ENCODE measurements around the gene CAT.

CAT gene

DNA sequence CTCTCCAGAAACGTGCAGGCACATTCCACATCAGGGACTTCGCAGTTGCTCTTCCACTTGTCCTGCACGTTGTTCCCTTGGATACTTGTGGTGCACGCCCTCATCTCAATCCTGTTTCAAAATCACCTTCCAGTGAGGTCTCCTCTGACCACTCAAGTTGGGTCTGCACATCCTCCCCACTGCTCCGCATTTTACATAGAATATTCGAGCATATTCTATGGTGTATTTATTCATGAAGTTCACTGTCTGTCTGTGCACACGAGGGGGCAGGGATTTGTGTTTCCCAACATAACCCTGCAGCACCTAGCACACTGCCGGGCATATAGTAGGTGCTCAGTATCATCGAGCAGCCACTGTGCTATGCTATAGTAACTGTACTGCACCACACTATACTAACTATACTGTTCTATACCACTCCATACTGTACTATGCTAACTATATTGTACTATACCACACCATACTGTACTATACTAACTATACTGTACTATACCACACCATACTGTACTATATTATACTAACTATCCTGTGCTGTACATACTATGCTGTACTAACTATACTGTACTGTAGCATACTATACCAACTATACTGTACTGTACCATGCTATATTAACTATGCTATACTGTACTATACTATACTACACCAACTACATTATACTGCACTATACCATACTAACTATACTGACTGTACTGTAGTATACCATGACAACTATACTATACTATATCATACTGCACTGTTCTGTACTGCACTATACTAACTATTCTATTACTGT is 44.6 kb downstream of the CAT start:
- no peak overlapping the region for H3K4me3 ChIP-seq (ENCODE audit: low read depth in 1 of 2, low read length in 2 of 2)
- H3K27ac ChIP-seq (ENCODE audit: low read length): no peak overlapping the region

DNA sequence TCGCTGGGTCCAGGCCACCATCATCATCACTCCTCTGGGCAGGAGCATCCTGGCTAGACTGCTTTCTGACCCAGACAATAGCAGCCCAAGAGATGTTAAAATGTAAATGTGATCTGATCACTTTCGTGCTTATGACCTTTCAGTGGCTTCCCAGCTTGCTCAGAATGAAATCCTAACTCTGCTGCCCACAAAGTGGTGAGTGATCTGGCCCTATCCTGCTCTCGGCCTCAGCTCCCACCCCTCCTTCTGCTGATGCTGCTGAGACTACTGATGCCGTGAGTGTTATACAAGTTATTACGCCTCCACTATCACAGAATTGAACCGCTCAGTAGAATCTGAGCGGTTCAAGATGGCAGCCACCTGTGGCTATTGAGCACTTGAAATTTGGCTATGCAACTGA is 48.7 kb downstream of the CAT start:
- H3K9me3 ChIP-seq (ENCODE audit: control insufficient read depth in 1 of 2, low read length in 2 of 2): no peaks in the 10 kb centered on the region
- no peaks in the 10 kb centered on the region for H3K27me3 ChIP-seq (ENCODE audit: low read depth, low read length)
- H3K4me1 ChIP-seq (ENCODE audit: control insufficient read depth in 1 of 2, insufficient read depth in 2 of 2, low read length in 2 of 2): no peaks in the 10 kb centered on the region
- no peak overlapping the region for H3K27ac ChIP-seq (ENCODE audit: low read length)
- no peak overlapping the region for H3K4me3 ChIP-seq (ENCODE audit: low read depth in 1 of 2, low read length in 2 of 2)
- H3K36me3 ChIP-seq (ENCODE audit: control insufficient read depth in 1 of 2, insufficient read depth in 2 of 2, low read length in 2 of 2): no peaks in the 10 kb centered on the region

More for the DNA sequence above, 44.6 kb downstream of the CAT start:
- Histone ChIP-seq H3K9me3 (ENCODE audit: control insufficient read depth in 1 of 2, low read length in 2 of 2) (no peaks in the 10 kb centered on the region), H3K4me1 (ENCODE audit: control insufficient read depth in 1 of 2, insufficient read depth in 2 of 2, low read length in 2 of 2) (no peaks in the 10 kb centered on the region), H3K27me3 (ENCODE audit: low read depth, low read length) (no peaks in the 10 kb centered on the region), H3K36me3 (ENCODE audit: control insufficient read depth in 1 of 2, insufficient read depth in 2 of 2, low read length in 2 of 2) (no peaks in the 10 kb centered on the region)

DNA sequence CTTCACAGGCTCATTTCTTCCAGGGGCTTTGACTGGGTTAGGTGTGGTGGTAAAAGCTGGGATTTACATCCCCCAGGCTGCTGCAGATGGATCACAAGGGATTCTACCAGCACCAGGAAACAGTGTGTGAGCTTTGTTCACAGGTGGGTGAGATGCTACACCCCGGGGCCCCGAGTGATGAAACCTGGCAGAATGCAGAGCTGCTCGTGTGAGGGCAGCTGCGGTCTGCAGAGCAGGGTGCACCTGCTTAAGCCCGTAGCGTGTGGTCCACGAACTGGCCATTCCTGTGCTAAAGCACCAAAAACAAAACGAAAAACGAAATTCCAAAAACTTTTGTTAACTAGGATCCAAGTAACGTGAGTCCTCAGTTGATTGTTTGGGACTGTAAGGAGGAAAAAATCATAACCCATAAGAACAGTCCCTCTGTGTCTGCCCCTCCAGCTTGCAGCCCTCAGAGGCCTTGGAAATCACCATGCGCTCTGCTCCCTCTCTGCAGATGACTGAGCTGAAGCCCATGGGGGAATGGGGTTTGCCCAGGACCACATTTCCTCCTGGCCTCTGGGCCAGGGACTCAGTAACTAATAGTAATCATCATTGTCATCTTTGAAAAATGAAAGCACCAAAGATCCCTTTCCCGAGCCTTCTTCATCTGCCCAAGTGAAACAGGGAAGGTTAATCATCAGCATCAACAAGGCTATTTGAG is 50.3 kb downstream of the CAT start:
- H3K4me3 ChIP-seq (ENCODE audit: low read depth in 1 of 2, low read length in 2 of 2): no peak overlapping the region
- no peaks in the 10 kb centered on the region for H3K4me1 ChIP-seq (ENCODE audit: control insufficient read depth in 1 of 2, insufficient read depth in 2 of 2, low read length in 2 of 2)
- no peaks in the 10 kb centered on the region for H3K27me3 ChIP-seq (ENCODE audit: low read depth, low read length)
- no peaks in the 10 kb centered on the region for H3K9me3 ChIP-seq (ENCODE audit: control insufficient read depth in 1 of 2, low read length in 2 of 2)
- H3K27ac ChIP-seq (ENCODE audit: low read length): no peak overlapping the region
- H3K36me3 ChIP-seq (ENCODE audit: control insufficient read depth in 1 of 2, insufficient read depth in 2 of 2, low read length in 2 of 2): no peaks in the 10 kb centered on the region

DNA sequence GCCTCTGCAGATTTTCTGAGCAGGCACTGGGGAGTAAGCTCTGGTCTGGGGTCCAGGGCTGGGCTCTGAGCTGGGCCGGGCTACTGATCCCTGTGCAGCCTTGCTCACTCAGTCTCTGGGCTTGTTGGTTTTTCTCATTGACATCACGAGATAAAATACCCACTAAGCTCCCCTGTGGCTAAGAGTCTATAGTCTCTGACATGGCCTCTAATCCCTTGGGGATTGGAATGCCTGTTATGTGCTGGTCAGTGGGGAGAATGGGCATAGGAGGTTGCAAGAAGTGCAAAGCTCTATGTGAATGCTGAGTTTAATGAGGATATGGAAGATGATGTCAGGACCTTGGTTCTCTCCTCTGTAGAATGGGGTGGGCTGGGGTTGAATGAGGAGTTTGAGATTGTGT is 51.6 kb downstream of the CAT start:
- Histone ChIP-seq H3K9me3 (ENCODE audit: control insufficient read depth in 1 of 2, low read length in 2 of 2) (no peaks in the 10 kb centered on the region), H3K4me1 (ENCODE audit: control insufficient read depth in 1 of 2, insufficient read depth in 2 of 2, low read length in 2 of 2) (no peaks in the 10 kb centered on the region), H3K27me3 (ENCODE audit: low read depth, low read length) (no peaks in the 10 kb centered on the region), H3K27ac (ENCODE audit: low read length) (no peak overlapping the region), H3K36me3 (ENCODE audit: control insufficient read depth in 1 of 2, insufficient read depth in 2 of 2, low read length in 2 of 2) (no peaks in the 10 kb centered on the region), H3K4me3 (ENCODE audit: low read depth in 1 of 2, low read length in 2 of 2) (no peak overlapping the region)

DNA sequence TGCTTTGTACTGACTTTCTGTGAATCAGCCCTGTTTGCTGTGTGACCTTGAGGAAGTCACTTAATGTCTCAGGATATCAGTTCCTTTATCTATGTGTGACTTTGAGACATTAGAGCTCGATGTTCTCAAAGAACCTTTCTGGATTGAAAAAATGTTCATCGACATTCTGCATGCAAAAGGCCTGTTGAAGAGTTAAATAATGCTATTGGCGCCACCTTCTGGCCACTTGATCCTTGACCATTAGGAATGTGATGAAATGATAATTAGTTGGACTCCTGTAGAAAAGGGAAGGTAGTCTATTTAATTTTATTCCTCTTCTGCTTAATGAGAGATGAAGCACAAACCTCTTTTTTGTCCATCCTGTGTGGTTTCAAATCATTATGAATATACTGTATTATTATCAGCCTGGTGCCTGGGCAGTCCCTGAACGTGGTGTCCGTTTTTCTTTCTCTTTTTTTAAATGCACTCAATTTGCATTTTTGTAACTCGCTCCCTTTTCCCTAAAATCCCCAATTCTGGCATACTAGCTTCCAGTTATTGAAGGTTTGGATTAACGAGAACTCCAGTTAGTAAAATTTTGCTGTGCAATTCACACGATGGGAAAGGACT is 54.2 kb downstream of the CAT start:
- H3K4me3 ChIP-seq (ENCODE audit: low read depth in 1 of 2, low read length in 2 of 2): no peak overlapping the region
- H3K4me1 ChIP-seq (ENCODE audit: control insufficient read depth in 1 of 2, insufficient read depth in 2 of 2, low read length in 2 of 2): no peaks in the 10 kb centered on the region

DNA sequence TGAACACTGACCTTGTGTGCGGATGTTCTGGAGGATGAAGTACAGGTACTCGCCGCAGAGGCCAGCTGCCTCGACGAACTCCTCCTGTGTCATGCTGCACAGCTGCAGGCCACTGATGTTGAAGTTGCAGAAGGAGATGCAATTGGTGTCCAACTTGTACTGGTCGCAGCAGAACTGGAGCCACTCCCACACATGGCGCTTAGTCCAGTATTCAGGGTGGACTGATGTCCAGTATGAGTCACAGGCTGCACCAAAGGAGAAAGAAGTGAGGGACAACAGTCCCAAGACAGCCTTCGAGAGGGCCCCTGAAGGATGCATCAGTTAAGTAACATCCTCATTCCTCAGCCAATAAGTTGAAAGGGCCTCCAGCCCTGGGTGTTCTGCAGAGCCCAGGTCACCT is 54.7 kb downstream of the CAT start:
- Histone ChIP-seq H3K27ac (ENCODE audit: low read length) (no peak overlapping the region), H3K9me3 (ENCODE audit: control insufficient read depth in 1 of 2, low read length in 2 of 2) (no peaks in the 10 kb centered on the region), H3K4me3 (ENCODE audit: low read depth in 1 of 2, low read length in 2 of 2) (no peak overlapping the region), H3K27me3 (ENCODE audit: low read depth, low read length) (no peaks in the 10 kb centered on the region), H3K36me3 (ENCODE audit: control insufficient read depth in 1 of 2, insufficient read depth in 2 of 2, low read length in 2 of 2) (no peaks in the 10 kb centered on the region), H3K4me1 (ENCODE audit: control insufficient read depth in 1 of 2, insufficient read depth in 2 of 2, low read length in 2 of 2) (no peaks in the 10 kb centered on the region)

More for the DNA sequence above, 54.2 kb downstream of the CAT start:
- no peaks in the 10 kb centered on the region for H3K9me3 ChIP-seq (ENCODE audit: control insufficient read depth in 1 of 2, low read length in 2 of 2)
- no peaks in the 10 kb centered on the region for H3K36me3 ChIP-seq (ENCODE audit: control insufficient read depth in 1 of 2, insufficient read depth in 2 of 2, low read length in 2 of 2)
- no peak overlapping the region for H3K27ac ChIP-seq (ENCODE audit: low read length)
- H3K27me3 ChIP-seq (ENCODE audit: low read depth, low read length): no peaks in the 10 kb centered on the region

DNA sequence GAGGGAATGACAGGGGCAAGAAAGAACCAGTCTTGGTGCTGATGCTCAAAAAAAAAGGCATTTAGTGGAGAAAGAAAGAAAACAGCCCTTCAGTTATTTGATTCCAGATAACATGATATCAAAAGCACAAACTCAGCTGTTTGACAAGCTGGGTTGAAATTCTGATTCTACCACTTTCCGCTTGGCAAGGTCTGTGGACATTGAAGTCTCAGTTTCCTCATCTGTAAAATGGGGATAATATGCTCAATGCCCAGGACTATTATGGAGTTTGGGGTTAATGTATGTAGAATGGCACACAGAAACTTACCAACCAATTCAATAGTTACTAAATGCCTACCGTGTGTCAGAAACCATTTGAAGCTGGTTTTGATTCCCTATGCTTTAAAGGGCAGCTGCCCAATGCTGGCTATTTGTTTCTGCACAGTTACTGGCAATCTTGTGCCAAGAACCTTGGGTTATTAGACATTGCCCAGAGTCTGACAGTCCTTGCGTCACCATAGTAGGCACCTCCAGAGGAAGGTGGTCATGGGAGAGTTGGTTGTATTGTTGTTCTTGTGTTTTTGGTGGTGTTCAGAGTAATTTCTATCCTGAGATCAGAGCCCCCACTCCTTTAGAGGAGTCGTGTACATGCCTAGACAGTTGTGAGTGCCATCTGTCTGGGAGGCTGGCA is 55.3 kb downstream of the CAT start:
- Histone ChIP-seq H3K4me3 (ENCODE audit: low read depth in 1 of 2, low read length in 2 of 2) (no peak overlapping the region), H3K27me3 (ENCODE audit: low read depth, low read length) (no peaks in the 10 kb centered on the region), H3K4me1 (ENCODE audit: control insufficient read depth in 1 of 2, insufficient read depth in 2 of 2, low read length in 2 of 2) (no peaks in the 10 kb centered on the region)

DNA sequence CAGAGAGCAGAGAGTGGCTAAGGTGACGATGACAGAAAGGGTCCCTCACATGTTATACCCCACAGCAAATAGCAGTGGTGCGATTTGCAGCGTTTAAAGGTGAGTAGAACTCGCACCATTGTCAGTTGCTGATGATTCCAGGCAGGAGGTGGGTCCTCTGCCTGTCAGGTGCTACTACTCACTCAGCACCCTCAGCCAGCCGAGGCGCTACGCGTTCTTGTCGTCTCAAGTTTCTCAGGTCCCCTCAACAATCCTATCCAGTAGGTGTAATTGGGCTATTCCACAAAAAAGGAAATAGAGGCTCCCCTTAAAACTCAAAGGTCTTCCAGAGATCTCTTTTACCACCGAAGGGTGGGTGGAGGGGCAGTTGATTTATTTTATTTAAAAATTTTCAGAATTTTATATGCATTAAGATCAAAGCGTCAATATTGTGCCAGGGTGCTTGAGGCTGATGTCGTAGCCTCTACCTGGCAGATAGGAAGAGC is 56.5 kb downstream of the CAT start:
- Histone ChIP-seq H3K27ac (ENCODE audit: low read length) (no peak overlapping the region), H3K27me3 (ENCODE audit: low read depth, low read length) (no peaks in the 10 kb centered on the region), H3K4me3 (ENCODE audit: low read depth in 1 of 2, low read length in 2 of 2) (no peak overlapping the region), H3K4me1 (ENCODE audit: control insufficient read depth in 1 of 2, insufficient read depth in 2 of 2, low read length in 2 of 2) (no peaks in the 10 kb centered on the region), H3K36me3 (ENCODE audit: control insufficient read depth in 1 of 2, insufficient read depth in 2 of 2, low read length in 2 of 2) (no peaks in the 10 kb centered on the region), H3K9me3 (ENCODE audit: control insufficient read depth in 1 of 2, low read length in 2 of 2) (no peaks in the 10 kb centered on the region)

More for the DNA sequence above, 55.3 kb downstream of the CAT start:
- Histone ChIP-seq H3K9me3 (ENCODE audit: control insufficient read depth in 1 of 2, low read length in 2 of 2) (no peaks in the 10 kb centered on the region), H3K36me3 (ENCODE audit: control insufficient read depth in 1 of 2, insufficient read depth in 2 of 2, low read length in 2 of 2) (no peaks in the 10 kb centered on the region), H3K27ac (ENCODE audit: low read length) (no peak overlapping the region)

DNA sequence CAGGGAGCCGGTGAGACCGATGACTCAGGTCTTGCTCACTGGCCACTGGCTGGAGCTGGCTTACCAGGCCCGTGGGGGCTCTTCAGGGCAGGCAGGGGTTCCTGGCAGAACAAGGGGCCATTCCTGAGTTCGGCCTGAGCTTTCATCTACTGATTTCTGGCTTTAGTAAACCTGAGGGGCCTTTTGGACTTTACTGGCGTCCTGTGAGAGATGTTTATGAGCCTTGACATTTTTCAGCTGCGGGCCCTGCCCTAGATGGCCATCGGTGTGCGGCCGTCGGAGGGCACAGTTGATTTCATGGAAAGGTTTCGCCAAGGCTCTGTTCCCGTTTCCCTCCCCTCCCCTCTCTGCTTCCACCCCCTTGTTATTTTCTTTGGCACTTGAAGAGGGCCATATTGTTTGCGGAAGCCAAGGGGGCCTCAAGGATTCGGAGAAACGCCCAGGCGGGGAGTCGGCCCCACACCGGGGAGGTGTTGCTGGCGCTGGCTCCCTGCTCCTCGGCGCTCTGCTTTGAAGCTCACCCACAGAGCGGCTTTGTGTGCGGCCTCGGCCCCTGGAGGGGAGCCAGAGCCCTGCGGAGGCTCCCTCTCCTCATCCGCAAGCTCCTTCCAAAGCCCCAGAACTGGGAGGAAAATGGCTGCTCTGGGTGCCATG is 57.1 kb downstream of the CAT start:
- Histone ChIP-seq H3K4me1 (ENCODE audit: control insufficient read depth in 1 of 2, insufficient read depth in 2 of 2, low read length in 2 of 2) (no peaks in the 10 kb centered on the region), H3K27me3 (ENCODE audit: low read depth, low read length) (no peaks in the 10 kb centered on the region), H3K36me3 (ENCODE audit: control insufficient read depth in 1 of 2, insufficient read depth in 2 of 2, low read length in 2 of 2) (no peaks in the 10 kb centered on the region), H3K9me3 (ENCODE audit: control insufficient read depth in 1 of 2, low read length in 2 of 2) (no peaks in the 10 kb centered on the region), H3K4me3 (ENCODE audit: low read depth in 1 of 2, low read length in 2 of 2) (no peak overlapping the region), H3K27ac (ENCODE audit: low read length) (no peak overlapping the region)

DNA sequence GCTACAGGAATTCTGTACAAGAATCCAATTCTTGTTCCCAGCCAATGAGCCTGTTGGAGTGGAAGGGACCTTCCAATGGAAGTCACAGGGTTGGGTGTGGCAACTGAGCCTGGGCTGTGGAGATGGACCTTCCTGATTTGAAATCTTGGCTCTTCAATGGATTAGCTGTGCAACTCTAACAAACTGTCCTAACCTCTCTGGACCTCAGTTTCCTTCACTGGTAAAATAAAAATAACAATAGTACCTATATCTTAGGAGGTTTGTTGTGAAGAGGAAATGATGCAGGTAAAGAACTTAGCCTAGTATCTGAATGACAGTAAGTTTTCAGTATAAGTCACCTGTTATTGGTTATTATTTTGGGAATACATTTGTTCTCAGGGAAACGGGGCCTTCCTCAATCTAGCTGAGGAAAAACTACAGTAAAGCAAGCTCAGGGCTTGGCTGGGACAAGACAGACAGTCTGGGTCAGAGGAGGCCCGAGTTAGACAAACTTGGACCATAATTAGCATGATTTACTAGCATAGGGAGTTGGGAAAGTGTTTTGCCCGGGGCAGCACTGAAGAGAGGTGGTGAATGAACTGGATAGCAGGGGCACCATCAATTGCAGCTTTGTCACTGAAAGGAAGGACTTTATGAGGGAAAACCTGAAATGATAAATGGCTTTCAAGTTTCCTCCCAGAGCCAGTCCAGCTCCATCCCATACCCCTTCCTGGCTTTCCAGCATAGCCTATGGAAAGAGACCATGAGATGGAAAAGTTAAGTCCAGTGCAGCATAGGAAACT is 61.2 kb downstream of the CAT start:
- no peaks in the 10 kb centered on the region for H3K27me3 ChIP-seq (ENCODE audit: low read depth, low read length)
- no peaks in the 10 kb centered on the region for H3K4me1 ChIP-seq (ENCODE audit: control insufficient read depth in 1 of 2, insufficient read depth in 2 of 2, low read length in 2 of 2)
- no peak overlapping the region for H3K27ac ChIP-seq (ENCODE audit: low read length)
- H3K36me3 ChIP-seq (ENCODE audit: control insufficient read depth in 1 of 2, insufficient read depth in 2 of 2, low read length in 2 of 2): no peaks in the 10 kb centered on the region
- H3K9me3 ChIP-seq (ENCODE audit: control insufficient read depth in 1 of 2, low read length in 2 of 2): no peaks in the 10 kb centered on the region
- H3K4me3 ChIP-seq (ENCODE audit: low read depth in 1 of 2, low read length in 2 of 2): no peak overlapping the region

All from muscle layer of duodenum (tissue), 2 donors.